Neural cell (in vitro differentiated cells): ENCODE measurements around the gene TM9SF2. TPM values are rescaled to one million over a fixed set of nuclear protein-coding genes. Genes with fewer than 3 reads are reported as not detected.

Experiments used
- H2AFZ ChIP-seq: fragments of 200-600, 300-800 bp; sonication (generic), shearing (Covaris generic); 2 replicates; pipeline ENCODE4 v1.6.0; 2014; ENCODE audit warnings: low read depth, mild to moderate bottlenecking, antibody characterized with exemption, low read length, moderate library complexity
- H3F3A ChIP-seq: fragments of 200-600 bp; shearing (Covaris generic); 2 replicates; pipeline ENCODE4 v1.6.1; 2016; ENCODE audit warnings: mild to moderate bottlenecking, moderate library complexity, mixed read lengths, antibody characterized with exemption, low read length; ENCODE audit not compliant: insufficient read depth, poor library complexity, severe bottlenecking
- H3K27ac ChIP-seq: fragments of 200-600, 300-800 bp; sonication (generic), shearing (Covaris generic); 2 replicates; pipeline ENCODE4 v1.5.1; 2014; ENCODE audit warnings: mild to moderate bottlenecking, low read length, moderate library complexity
- H3K27me3 ChIP-seq: fragments of 300-800, 200-600 bp; sonication (generic), shearing (Covaris generic); 2 replicates; pipeline ENCODE4 v1.6.0; 2014; ENCODE audit warnings: mild to moderate bottlenecking, low read depth, low read length, moderate library complexity; ENCODE audit not compliant: insufficient read depth
- H3K36me3 ChIP-seq: fragments of 300-800, 200-600 bp; sonication (generic), shearing (Covaris generic); 2 replicates; pipeline ENCODE4 v1.5.1; 2014; ENCODE audit warnings: mild to moderate bottlenecking, antibody characterized with exemption, low read length, moderate library complexity; ENCODE audit not compliant: insufficient read depth
- H3K4me2 ChIP-seq: fragments of 300-800, 200-600 bp; sonication (generic), shearing (Covaris generic); 2 replicates; pipeline ENCODE4 v1.6.0; 2014; ENCODE audit warnings: mild to moderate bottlenecking, low read length
- H3K4me3 ChIP-seq: fragments of 300-800, 200-600 bp; sonication (generic), shearing (Covaris generic); 2 replicates; pipeline ENCODE4 v1.5.1; 2014; ENCODE audit warnings: mild to moderate bottlenecking, low read length, moderate library complexity
- H3K79me2 ChIP-seq: fragments of 200-600 bp; shearing (Covaris generic); replicated peaks from 2 replicates; pipeline ENCODE4 v1.6.0; 2014; ENCODE audit warnings: mild to moderate bottlenecking, low read length, moderate library complexity; ENCODE audit not compliant: insufficient read depth
- H3K9ac ChIP-seq: fragments of 300-800, 200-600 bp; sonication (generic), shearing (Covaris generic); 2 replicates; pipeline ENCODE4 v1.6.1; 2016; ENCODE audit warnings: mild to moderate bottlenecking, low read length, mixed read lengths
- H3K9me2 ChIP-seq: fragments of 200-600 bp; shearing (Covaris generic); 2 replicates; pipeline ENCODE4 v1.6.1; 2016; ENCODE audit warnings: mild to moderate bottlenecking, low read length, mixed read lengths; ENCODE audit not compliant: insufficient read depth
- H3K9me3 ChIP-seq: fragments of 200-600, 300-800 bp; sonication (generic), shearing (Covaris generic); 2 replicates; pipeline ENCODE4 v1.6.1; 2016; ENCODE audit warnings: mild to moderate bottlenecking, mixed run types, low read length, moderate library complexity, mixed read lengths
- H4K20me1 ChIP-seq: fragments of 200-600 bp; shearing (Covaris generic); 2 replicates; pipeline ENCODE4 v1.6.1; 2016; ENCODE audit warnings: mild to moderate bottlenecking, mixed run types; ENCODE audit not compliant: insufficient read depth
- CTCF ChIP-seq: fragments of 450-650 bp; IDR thresholded peaks from 2 replicates; pipeline ENCODE4 v1.5.1; 2014; ENCODE audit warnings: antibody characterized with exemption, mild to moderate bottlenecking, moderate library complexity; ENCODE audit not compliant: poor library complexity, severe bottlenecking
- EP300 ChIP-seq: fragments of 450-650 bp; conservative IDR thresholded peaks from 2 replicates; pipeline ENCODE4 v1.6.1; 2014; ENCODE audit warnings: antibody characterized with exemption, mild to moderate bottlenecking, moderate library complexity; ENCODE audit not compliant: poor library complexity, severe bottlenecking
- EZH2 ChIP-seq: fragments of 200-600, 300-800 bp; shearing (Covaris generic), sonication (generic); IDR thresholded peaks from 2 replicates; pipeline ENCODE4 v1.6.1; 2014; ENCODE audit warnings: antibody characterized with exemption, low read length, borderline replicate concordance, mild to moderate bottlenecking; ENCODE audit not compliant: insufficient read depth, poor library complexity, severe bottlenecking
- MXI1 ChIP-seq: fragments of 450-650 bp; conservative IDR thresholded peaks from 2 replicates; pipeline ENCODE4 v1.6.1; 2014; ENCODE audit warnings: antibody characterized with exemption, mild to moderate bottlenecking; ENCODE audit not compliant: poor library complexity, severe bottlenecking
- POLR2AphosphoS5 ChIP-seq: IDR thresholded peaks from 2 replicates; pipeline ENCODE4 v1.6.1; 2012
- RAD21 ChIP-seq: fragments of 450-650 bp; conservative IDR thresholded peaks from 2 replicates; pipeline ENCODE4 v1.6.1; 2014; ENCODE audit warnings: antibody characterized with exemption, mild to moderate bottlenecking, moderate library complexity
- REST ChIP-seq: IDR thresholded peaks from 2 replicates; pipeline ENCODE4 v1.6.1; 2012; ENCODE audit warnings: borderline replicate concordance
- SMC3 ChIP-seq: fragments of 450-650 bp; conservative IDR thresholded peaks from 2 replicates; pipeline ENCODE4 v1.6.1; 2014; ENCODE audit warnings: antibody characterized with exemption, mild to moderate bottlenecking, moderate library complexity; ENCODE audit not compliant: poor library complexity
- TAF1 ChIP-seq: IDR thresholded peaks from 2 replicates; pipeline ENCODE4 v1.6.1; 2012; ENCODE audit warnings: low read depth
- polyA plus RNA-seq: library from polyadenylated mRNA; depleted of rRNA; stranded (reverse); fragments of >200 nt; gene quantifications from 2 replicates; pipeline ENCODE4 v1.2.3, GENCODE V29; 2014

The TM9SF2 gene
- polyA plus RNA-seq, 1 donor from 2014 or later, result 128 TPM

GRCh38 chr13:99580500-99581268 lies 79.4 kb downstream of the TM9SF2 start:
- no peaks in the 10 kb centered on the region for H4K20me1 ChIP-seq
- TF ChIP-seq SMC3 (no peak), RAD21 (no peak), MXI1 (no peak), EZH2 (no peak), EP300 (no peak), CTCF (no peak), REST (no peak), TAF1 (no peak), POLR2AphosphoS5 (no peak)
- no peaks in the 10 kb centered on the region for H3K27me3 ChIP-seq
- H3K27ac ChIP-seq, result no peak overlapping the region
- H3K79me2 ChIP-seq, result no peaks in the 10 kb centered on the region
- H3K4me2 ChIP-seq, result no peak overlapping the region
- H3F3A ChIP-seq, result no peaks in the 10 kb centered on the region
- H3K9me2 ChIP-seq, result no peaks in the 10 kb centered on the region
- H3K36me3 ChIP-seq, result no peaks in the 10 kb centered on the region
- H3K9me3 ChIP-seq, result no peaks in the 10 kb centered on the region
- no peak overlapping the region for H2AFZ ChIP-seq
- H3K9ac ChIP-seq, result no peak overlapping the region
- no peak overlapping the region for H3K4me3 ChIP-seq

GRCh38 chr13:99582511-99582910 lies 81.2 kb downstream of the TM9SF2 start:
- no peaks in the 10 kb centered on the region for H3K27me3 ChIP-seq
- H3K4me2 ChIP-seq, result no peak overlapping the region
- no peaks in the 10 kb centered on the region for H4K20me1 ChIP-seq
- H3K9me2 ChIP-seq, result no peaks in the 10 kb centered on the region
- no peak overlapping the region for H3K27ac ChIP-seq
- H2AFZ ChIP-seq, result no peak overlapping the region
- H3K9ac ChIP-seq, result no peak overlapping the region
- no peak overlapping the region for H3K4me3 ChIP-seq
- H3K9me3 ChIP-seq, result no peaks in the 10 kb centered on the region
- H3K36me3 ChIP-seq, result no peaks in the 10 kb centered on the region
- no peaks in the 10 kb centered on the region for H3F3A ChIP-seq
- TF ChIP-seq CTCF, result no peak
- no peak for TF ChIP-seq MXI1
- TF ChIP-seq REST, result no peak
- TF ChIP-seq SMC3, result no peak
- no peak for TF ChIP-seq RAD21
- TF ChIP-seq EZH2, result no peak
- TF ChIP-seq POLR2AphosphoS5, result no peak
- TF ChIP-seq EP300, result no peak
- TF ChIP-seq TAF1, result no peak
- no peaks in the 10 kb centered on the region for H3K79me2 ChIP-seq
